ENCODE measurements around the gene DXO. TPM values are rescaled to one million over a fixed set of nuclear protein-coding genes. Genes with fewer than 3 reads are reported as not detected.
A peak's percentile ranks its signal among the peaks of the same experiment; 100 is the strongest.

DXO gene
- total and polyA plus RNA-seq, 2 of the 13 experiments (the other 11 are each of a cell fraction or from before 2014, with no cell fraction given): 18.6 to 26.2 TPM

GRCh38 chr6:31970604-31971271, 1.2 kb downstream of the DXO start:
- WGBS (ENCODE audit: low lambda C conversion rate): 91% methylated on average over 18 of the region's 18 CpGs
- in situ Hi-C loops (cut with HindIII; ENCODE audit: extremely low pct_ligation_motif_present, low pct_unique_long_range_greater_than_20kb) (no loop called here), intact Hi-C loops (cut with micrococcal nuclease; ENCODE audit: unreplicated experiment) (no loop called here)
- Histone ChIP-seq H3K4me3 (replicated peaks in 1 of 3; ENCODE audit: insufficient read depth in 1 of 3, low read depth in 2 of 3, low read length in 3 of 3) (peak overlapping the region; percentile 73 to 94 (median 90)), H3K36me3 (replicated peaks in 1 of 2; ENCODE audit: control insufficient read depth in 1 of 2, insufficient read depth in 2 of 2, low read length in 2 of 2) (peaks cover 30 to 48% of the 10 kb centered on the region in 2 experiments), H3K4me1 (ENCODE audit: insufficient read depth, low read length) (peaks cover 32% of the 10 kb centered on the region), H3K27me3 (ENCODE audit: control insufficient read depth in 1 of 2, insufficient read depth in 2 of 2, low read length in 2 of 2) (no peaks in the 10 kb centered on the region; a peak in 1 of 5 replicates), H3K9me3 (ENCODE audit: low read length) (no peaks in the 10 kb centered on the region), H2AFZ (ENCODE audit: low read length) (no peak overlapping the region), H4K20me1 (ENCODE audit: insufficient read depth, low read length) (no peaks in the 10 kb centered on the region), H3K27ac (ENCODE audit: extremely low read length, insufficient read depth, low read length) (peak overlapping the region; percentile 86), H3K9ac (ENCODE audit: insufficient read depth, low read depth, low read length) (peak overlapping the region; percentile 88), H3K4me2 (ENCODE audit: low read depth, low read length) (peak overlapping the region; percentile 99), H3K79me2 (ENCODE audit: insufficient read depth, low read length) (peaks cover 21% of the 10 kb centered on the region)
- POLR2A ChIA-PET: interaction anchor here (0.7 to 6.1 kb wide), 8 partner anchors 8 to 319 kb away, joined by 4 to 142 read pairs (median 8); partner anchors contain the start of genes ATF6B, BAG6, C2 and CFB
- FAIRE-seq: no peak
- CTCF ChIA-PET (ENCODE audit: low intra/inter-chr PET ratio, low total read pairs): no interaction called here
- no peak for ATAC-seq
- DNase-seq (ENCODE audit: low spot score): no peak
- BruUV-seq (replicated peaks): no TSS peak
- TF ChIP-seq HOMEZ (CRISPR knock-in tag; IDR thresholded peaks at IDR 0.05; ENCODE audit: low read depth) (no peak), RBFOX2 (IDR thresholded peaks at IDR 0.05; ENCODE audit: low read depth, low read length) (peak; percentile 9; the same call in 1 of the 2 replicates), NFIC (IDR thresholded peaks at IDR 0.05; ENCODE audit: low read length) (0 out of 2 replicates have a peak, but pooled peaks have one; percentile 19), SNAPC4 (CRISPR knock-in tag; IDR thresholded peaks at IDR 0.05) (0 out of 2 replicates have a peak, but pooled peaks have one; percentile 3), ZNF275 (CRISPR knock-in tag; IDR thresholded peaks at IDR 0.05; ENCODE audit: borderline replicate concordance) (no peak), NFRKB (IDR thresholded peaks at IDR 0.05) (no peak), HOXA7 (CRISPR knock-in tag; IDR thresholded peaks at IDR 0.05) (0 out of 2 replicates have a peak, but pooled peaks have one; percentile 23), ZNF609 (CRISPR knock-in tag; IDR thresholded peaks at IDR 0.05; ENCODE audit: borderline replicate concordance) (no peak), POLR2A (IDR thresholded peaks at IDR 0.05; ENCODE audit: insufficient read depth in 1 of 2, low read depth in 2 of 2, low read length in 2 of 2) (peak; percentile 17 to 25; a peak in 2 of 4 replicates), HOXA9 (CRISPR knock-in tag; IDR thresholded peaks at IDR 0.05; ENCODE audit: borderline replicate concordance) (peak; percentile 60; the same call in 1 of the 2 replicates)

Measured in HepG2 (cell line).